ENCODE results near the gene TMEM205.
"Not testable (repeated sequence)": the region's sequence is repeated elsewhere in the genome, so short reads cannot be mapped to it uniquely, and the experiment has no call there.

DNA sequence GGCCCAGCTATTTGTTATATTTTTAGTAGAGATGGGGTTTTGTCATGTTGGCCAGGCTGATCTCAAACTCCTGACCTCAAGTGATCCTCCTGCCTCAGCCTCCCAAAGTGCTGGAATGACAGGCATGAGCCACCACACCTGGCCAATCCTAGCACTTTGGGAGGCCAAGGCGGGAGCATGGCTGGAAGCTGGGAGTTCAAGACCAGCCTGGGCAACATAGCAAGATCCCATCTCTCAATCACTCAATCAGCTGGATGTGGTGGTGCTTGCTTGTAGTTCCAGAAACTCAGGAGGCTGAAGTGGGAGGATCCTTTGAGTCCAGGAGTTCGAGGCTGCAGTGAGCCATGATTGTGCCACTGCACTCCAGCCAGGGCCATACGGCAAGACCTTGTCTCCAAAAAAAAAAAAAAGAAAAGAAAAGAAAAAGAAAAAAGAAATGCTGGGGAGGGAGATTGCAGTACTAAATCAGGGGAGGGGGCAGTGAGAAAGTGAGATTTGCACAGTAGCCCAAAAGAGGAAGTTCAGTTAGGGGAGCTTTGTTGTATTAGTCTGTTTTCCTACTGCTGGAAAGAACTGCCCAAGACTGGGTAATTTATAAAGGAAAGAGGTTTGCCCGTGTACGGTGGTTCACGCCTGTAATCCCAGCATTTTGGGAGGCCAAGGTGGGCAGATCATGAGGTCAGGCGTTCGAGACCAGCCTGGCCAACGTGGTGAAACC, 25.6 kb downstream of the TMEM205 start:
- not testable (repeated sequence) for TF ChIP-seq EZH2 (IDR thresholded peaks at IDR 0.05; ENCODE audit: low read length, unreplicated experiment); CTCF (conservative IDR thresholded peaks at IDR 0.05; ENCODE audit: low read depth, low read length); EZH2phosphoT487 (IDR thresholded peaks at IDR 0.05; ENCODE audit: borderline replicate concordance, low read length)
